GM12801 (cell line): Measurements from ENCODE around the gene FUBP1.

Experiments used
- CTCF ChIP-seq: IDR thresholded peaks from one replicate; pipeline ENCODE4 v1.5.1; 2011; ENCODE audit warnings: control low read depth; ENCODE audit not compliant: insufficient read length; ENCODE audit errors: extremely low read depth

The FUBP1 gene

GRCh38 chr1:77938651-77939050, 40.2 kb downstream of the FUBP1 start:
- TF ChIP-seq CTCF, result no peak

GRCh38 chr1:77929806-77930205, 49.1 kb downstream of the FUBP1 start:
- no peak for TF ChIP-seq CTCF

GRCh38 chr1:77927414-77927813, 51.5 kb downstream of the FUBP1 start:
- no peak for TF ChIP-seq CTCF

GRCh38 chr1:77926561-77927357, 52.1 kb downstream of the FUBP1 start:
- no peak for TF ChIP-seq CTCF

- TF ChIP-seq CTCF, result no peak
Measured at GRCh38 chr1:77925956-77926355, 52.9 kb downstream of the FUBP1 start.

- no peak for TF ChIP-seq CTCF
Measured at GRCh38 chr1:77925518-77925917, 53.4 kb downstream of the FUBP1 start.

GRCh38 chr1:77910116-77910515, 68.8 kb downstream of the FUBP1 start:
- TF ChIP-seq CTCF, result no peak

GRCh38 chr1:77906624-77907023, 72.2 kb downstream of the FUBP1 start:
- TF ChIP-seq CTCF, result no peak
